Gastroesophageal sphincter (tissue), 4 donors: ENCODE results near the gene C1QTNF1. TPM values are rescaled to one million over a fixed set of nuclear protein-coding genes. Genes with fewer than 3 reads are reported as not detected.

ENCODE experiments used
- ATAC-seq: fragments of 150-250 bp; one replicate; pipeline ENCODE4 v1.9.1; 2016; ENCODE audit warnings: mild to moderate bottlenecking, moderate library complexity
- H3K27ac ChIP-seq, 4 donors: fragments of 200-600 bp; sonication (generic) in 3 of 4; 1 replicate in 3 of 4; 2 replicates in 1 of 4; pipeline ENCODE4 v1.5.1; 2016 to 2019
- H3K27me3 ChIP-seq: fragments of 200-600 bp; sonication (generic); one replicate; pipeline ENCODE4 v1.5.1; 2019
- H3K36me3 ChIP-seq, 2 donors: fragments of 200-600 bp; sonication (generic); one replicate each; pipeline ENCODE4 v1.5.1; 2019; ENCODE audit warnings: control low read depth in 1 of 2
- H3K4me1 ChIP-seq, 3 donors: fragments of 200-600 bp; sonication (generic); 1 replicate in 2 of 3; 2 replicates in 1 of 3; pipeline ENCODE4 v1.5.1; 2016 to 2019; ENCODE audit warnings: control low read depth in 2 of 3
- H3K4me3 ChIP-seq, 2 donors: fragments of 200-600 bp; sonication (generic); one replicate each; pipeline ENCODE4 v1.5.1; 2019; ENCODE audit warnings: mild to moderate bottlenecking in 1 of 2, moderate library complexity in 1 of 2
- H3K9me3 ChIP-seq, 3 donors: fragments of 200-600 bp; sonication (generic); one replicate each; pipeline ENCODE4 v1.5.1; 2017 to 2019; ENCODE audit warnings: control low read depth in 2 of 3
- CTCF ChIP-seq, 4 experiments: fragments of 200-600 bp in 2 of 4; fragments of 450-650 bp in 2 of 4; sonication (generic) in 1 of 4; IDR thresholded peaks; one replicate each; pipeline ENCODE4 v1.5.1; 2017 to 2019; ENCODE audit warnings: antibody characterized with exemption in 4 of 4, mild to moderate bottlenecking in 2 of 4, moderate library complexity in 2 of 4
- EP300 ChIP-seq: sonication (generic); formaldehyde crosslinking; IDR thresholded peaks from one replicate; pipeline ENCODE4 v1.6.1; 2017; ENCODE audit warnings: antibody characterized with exemption, mild to moderate bottlenecking
- POLR2A ChIP-seq, 2 donors: fragments of 450-650 bp; IDR thresholded peaks; one replicate each; pipeline ENCODE4 v1.6.1; 2017; ENCODE audit warnings: antibody characterized with exemption in 2 of 2, mild to moderate bottlenecking in 2 of 2, moderate library complexity in 1 of 2
- POLR2AphosphoS5 ChIP-seq: sonication (generic); formaldehyde crosslinking; IDR thresholded peaks from one replicate; pipeline ENCODE4 v1.6.1; 2017; ENCODE audit warnings: antibody characterized with exemption
- WGBS, 2 donors: methylation state at CpG; one replicate each; pipeline ENCODE4 v1.1.5; 2018; ENCODE audit warnings: low coverage in 1 of 2; 5-methylcytosine and 5-hydroxymethylcytosine counted together
- total RNA-seq, 4 donors: library from RNA; depleted of rRNA; stranded (reverse); fragments of >200 nt; gene quantifications; one replicate each; pipeline ENCODE4 v1.1.0, GENCODE V29; 2016

Gene C1QTNF1
- total RNA-seq, 4 donors from 2014 or later = 50.8 to 76.5 (median 72.3) TPM

GRCh38 chr17:79086609-79087427, 62.8 kb downstream of the C1QTNF1 start:
- H3K36me3 ChIP-seq = peaks cover 0 to 62% of the 10 kb centered on the region in 2 donors
- no peak for ATAC-seq
- peaks cover 22% of the 10 kb centered on the region for H3K27me3 ChIP-seq
- H3K27ac ChIP-seq = no peak overlapping the region
- TF ChIP-seq CTCF (IDR thresholded peaks at IDR 0.05) (no peak), EP300 (no peak), POLR2AphosphoS5 (no peak), POLR2A (IDR thresholded peaks at IDR 0.05) (no peak)
- H3K9me3 ChIP-seq = no peaks in the 10 kb centered on the region
- H3K4me3 ChIP-seq = no peak overlapping the region
- peaks cover 0 to 18% (median 0%) of the 10 kb centered on the region in 3 donors for H3K4me1 ChIP-seq
- 90 to 91% methylated on average over 7 to 12 of the region's 33 CpGs for WGBS, 2 donors

- peak; percentile 67 for ATAC-seq
- TF ChIP-seq POLR2AphosphoS5 = no peak
- TF ChIP-seq CTCF (IDR thresholded peaks at IDR 0.05) = peak in 3 of 4 experiments; percentile 86 to 96 (median 92)
- WGBS, 2 donors = 27% methylated on average over 2 of the region's 12 CpGs; no CpG with 5 or more reads in 1 of the 2 donors
- Histone ChIP-seq H3K9me3 (no peaks in the 10 kb centered on the region), H3K36me3 (peaks cover 0 to 55% of the 10 kb centered on the region in 2 donors), H3K27ac (no peak overlapping the region), H3K4me1 (peaks cover 0 to 15% (median 0%) of the 10 kb centered on the region in 3 donors), H3K27me3 (peaks cover 29% of the 10 kb centered on the region), H3K4me3 (no peak overlapping the region)
These were observed 63.6 kb downstream of the C1QTNF1 start for GRCh38 chr17:79087428-79088143.

- TF ChIP-seq CTCF (IDR thresholded peaks at IDR 0.05) = no peak
- no peak for TF ChIP-seq POLR2A (IDR thresholded peaks at IDR 0.05)
- TF ChIP-seq POLR2AphosphoS5 = no peak
- TF ChIP-seq EP300 = no peak
- H3K27me3 ChIP-seq = peaks cover 38% of the 10 kb centered on the region
- peaks cover 0 to 12% (median 0%) of the 10 kb centered on the region in 3 donors for H3K4me1 ChIP-seq
- WGBS, 2 donors = 89% methylated on average over 5 of the region's 26 CpGs; no CpG with 5 or more reads in 1 of the 2 donors
- H3K36me3 ChIP-seq = peaks cover 0 to 46% of the 10 kb centered on the region in 2 donors
- no peak for ATAC-seq
- H3K9me3 ChIP-seq = no peaks in the 10 kb centered on the region
- no peak overlapping the region for H3K27ac ChIP-seq
- no peak overlapping the region for H3K4me3 ChIP-seq
These were observed 64.5 kb downstream of the C1QTNF1 start for GRCh38 chr17:79088247-79088996.

- peaks cover 43% of the 10 kb centered on the region for H3K27me3 ChIP-seq
- 50% methylated on average over 2 to 4 of the region's 8 CpGs for WGBS, 2 donors
- no peak for ATAC-seq
These were observed 65.0 kb downstream of the C1QTNF1 start for GRCh38 chr17:79088997-79089328.

More at GRCh38 chr17:79088997-79089328, 65.0 kb downstream of the C1QTNF1 start:
- H3K4me3 ChIP-seq = no peak overlapping the region
- peaks cover 0 to 41% of the 10 kb centered on the region in 2 donors for H3K36me3 ChIP-seq
- no peak overlapping the region for H3K27ac ChIP-seq
- no peak for TF ChIP-seq EP300
- TF ChIP-seq CTCF (IDR thresholded peaks at IDR 0.05) = no peak
- no peak for TF ChIP-seq POLR2AphosphoS5
- TF ChIP-seq POLR2A (IDR thresholded peaks at IDR 0.05) = no peak
- H3K9me3 ChIP-seq = no peaks in the 10 kb centered on the region
- peaks cover 0 to 12% (median 0%) of the 10 kb centered on the region in 3 donors for H3K4me1 ChIP-seq
